Ishikawa (cell line): ENCODE results near the gene SOS1.

Experiments used
- NFIC ChIP-seq: IDR thresholded peaks from 2 replicates; pipeline ENCODE4 v1.6.1; 2012
- TF ChIP-seq, protein P1 (sequence below): IDR thresholded peaks from 2 replicates; pipeline ENCODE4 v1.6.1; 2012

DNA sequence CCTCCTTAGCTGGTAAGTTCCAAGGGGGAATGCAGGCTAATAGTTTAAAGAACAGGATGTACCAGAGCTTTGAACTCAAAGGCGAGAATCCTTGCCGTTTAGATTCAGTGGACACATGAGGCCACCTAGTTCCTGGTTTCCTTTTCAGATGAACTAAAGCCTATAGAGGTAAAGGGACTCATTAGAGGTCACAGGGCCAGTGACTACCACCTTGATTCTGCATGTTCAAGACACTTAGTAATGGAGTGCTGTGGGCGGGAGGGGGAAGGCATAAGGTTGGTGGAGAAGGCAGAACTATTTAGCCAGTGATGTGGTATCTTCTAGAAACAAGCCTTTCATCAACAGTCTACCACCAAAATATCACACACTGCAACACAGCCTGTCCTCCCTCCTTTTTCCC, 183.3 kb downstream of the SOS1 start:
- no peak for TF ChIP-seq NFIC
- TF ChIP-seq, protein P1, sequence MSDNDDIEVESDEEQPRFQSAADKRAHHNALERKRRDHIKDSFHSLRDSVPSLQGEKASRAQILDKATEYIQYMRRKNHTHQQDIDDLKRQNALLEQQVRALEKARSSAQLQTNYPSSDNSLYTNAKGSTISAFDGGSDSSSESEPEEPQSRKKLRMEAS: no peak
